ENCODE data around the gene KRT73.
A peak's percentile ranks its signal among the peaks of the same experiment; 100 is the strongest.

Gene KRT73

GRCh38 chr12:52618216-52618615, at the start of gene KRT73:
TSS of gene KRT73 (minus strand) at chr12:52618559. CDS start at chr12:52618524, 35 bp downstream.
- DNase-seq (ENCODE audit: low spot score) = no peak

DNA sequence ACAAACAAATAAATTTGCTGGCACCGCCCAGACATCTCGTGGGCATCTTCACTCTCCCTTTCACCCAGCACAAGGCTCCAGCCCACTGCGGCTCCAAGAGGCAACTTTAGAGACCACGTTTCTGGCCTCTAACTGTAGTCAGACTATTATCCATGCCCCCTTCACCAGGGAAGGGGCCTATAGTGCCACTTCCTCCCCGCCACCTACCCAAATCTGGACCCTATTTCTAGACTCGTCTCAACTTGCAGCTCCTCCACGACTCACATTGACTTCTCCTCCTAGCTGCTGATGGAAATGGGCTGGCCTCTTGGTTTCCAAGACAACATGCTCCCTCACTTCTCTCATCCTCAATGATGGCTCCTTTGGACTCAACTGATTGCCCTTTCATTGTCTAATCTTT, 49.6 kb upstream of the KRT73 start:
- no peak for DNase-seq (ENCODE audit: low spot score)

GRCh38 chr12:52667509-52667908, 49.1 kb upstream of the KRT73 start:
- no peak for DNase-seq (ENCODE audit: low spot score)

- no peak for DNase-seq (ENCODE audit: low spot score)
Observed at GRCh38 chr12:52666471-52666870, 48.1 kb upstream of the KRT73 start.

DNA sequence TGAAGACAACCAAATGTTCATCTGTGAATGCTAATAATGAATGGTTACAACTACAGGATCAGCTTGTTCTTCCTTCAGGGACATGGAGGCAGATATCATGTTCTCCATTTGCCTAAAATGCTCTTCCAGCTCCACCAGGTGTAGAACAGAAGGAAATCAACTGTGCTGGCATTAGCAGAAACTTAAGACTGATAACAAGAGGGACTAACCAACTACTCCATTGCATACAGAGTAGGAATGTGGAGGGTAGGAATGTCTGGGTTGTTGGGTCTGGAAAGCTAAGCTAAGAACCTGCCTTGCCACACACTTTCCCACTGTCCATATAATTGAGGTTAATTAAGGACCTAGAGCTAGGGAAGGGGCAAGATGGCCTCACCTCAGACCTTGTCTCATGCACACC, 45.1 kb upstream of the KRT73 start:
- DNase-seq (ENCODE audit: low spot score) = no peak

GRCh38 chr12:52662918-52663229, 44.5 kb upstream of the KRT73 start:
- DNase-seq (ENCODE audit: low spot score) = no peak

DNA sequence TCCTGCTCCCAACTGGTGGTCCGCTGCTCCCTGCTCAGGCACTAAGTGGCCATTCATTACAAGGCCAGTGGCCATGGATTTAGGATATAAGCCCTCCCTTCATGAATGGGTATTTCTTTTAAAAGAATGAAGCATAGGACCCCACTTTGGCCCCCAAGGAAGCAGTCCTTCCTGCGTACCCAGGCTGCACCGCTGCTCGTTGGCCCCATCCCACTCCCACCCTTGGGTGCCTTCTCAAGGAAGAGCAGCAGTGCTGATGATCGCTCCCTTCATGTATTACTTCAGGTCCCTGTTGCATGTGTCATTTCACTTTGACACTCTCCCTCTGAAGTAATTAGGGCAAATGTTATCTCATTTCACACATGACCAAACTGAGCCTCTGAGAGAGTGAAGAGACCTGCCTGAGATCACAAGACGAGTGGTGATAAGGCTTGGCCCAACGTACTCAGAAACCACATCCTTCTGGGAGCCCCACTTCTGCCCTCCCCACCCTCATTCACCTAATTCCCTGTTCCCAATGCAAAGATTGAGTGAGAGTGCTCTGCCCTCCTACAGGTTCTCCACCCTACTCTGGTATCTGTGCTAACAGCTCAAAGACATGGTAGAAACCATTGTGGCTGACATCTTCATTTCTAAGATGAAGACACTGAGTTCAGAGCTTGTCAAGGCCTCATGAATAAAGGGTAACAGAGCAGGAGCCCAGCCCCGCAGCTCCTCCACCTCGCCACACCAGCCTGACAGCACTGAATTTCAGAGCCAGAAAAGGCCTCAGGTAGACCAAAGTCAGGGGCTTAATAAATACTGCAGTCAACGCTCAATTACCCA, 43.9 kb upstream of the KRT73 start:
- DNase-seq (ENCODE audit: low spot score) = no peak

DNA sequence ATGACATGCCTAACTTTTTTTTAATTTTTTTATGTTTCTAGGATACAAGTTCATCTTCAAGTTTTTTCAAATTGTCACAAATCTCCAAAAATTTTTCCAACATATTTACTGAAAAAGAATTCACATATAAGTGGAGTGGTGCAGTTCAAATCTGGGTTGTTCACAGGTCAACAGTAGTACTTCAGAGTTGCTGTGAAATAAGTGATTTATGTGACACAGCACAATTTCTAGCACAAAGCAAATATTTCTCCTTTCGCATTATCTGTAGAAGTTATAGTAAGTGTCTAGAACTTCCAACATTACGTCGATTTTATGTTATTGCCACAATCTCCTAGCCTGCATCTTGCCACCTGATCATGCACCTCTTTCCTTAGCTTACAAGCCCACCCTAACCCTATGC, 43.3 kb upstream of the KRT73 start:
- no peak for DNase-seq (ENCODE audit: low spot score)

DNA sequence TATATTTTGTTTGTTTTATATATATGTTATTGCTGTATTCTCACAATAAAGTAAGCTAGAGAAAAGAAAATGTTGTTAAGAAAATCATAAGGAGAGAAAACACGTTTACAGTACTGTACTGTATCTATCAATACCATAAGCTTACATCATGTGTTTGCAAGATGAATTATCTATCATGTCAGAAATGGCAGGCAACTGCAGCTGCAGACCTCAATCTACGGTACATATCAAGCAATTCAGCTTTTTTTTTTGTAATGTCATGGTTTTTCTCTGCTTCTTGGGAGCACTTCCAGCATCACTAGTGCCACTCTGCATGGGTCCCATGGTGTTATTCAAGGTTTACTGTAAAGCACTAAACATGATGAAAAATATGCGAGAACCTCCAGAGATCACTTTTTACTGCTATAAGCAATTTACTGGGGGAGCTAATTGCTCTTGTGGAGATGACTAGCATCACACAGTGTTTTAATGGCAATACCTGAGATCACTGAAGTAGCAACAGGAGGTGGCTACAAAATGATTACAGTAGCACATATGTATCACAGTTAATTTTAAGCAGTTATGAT, 42.7 kb upstream of the KRT73 start:
- no peak for DNase-seq (ENCODE audit: low spot score)

DNA sequence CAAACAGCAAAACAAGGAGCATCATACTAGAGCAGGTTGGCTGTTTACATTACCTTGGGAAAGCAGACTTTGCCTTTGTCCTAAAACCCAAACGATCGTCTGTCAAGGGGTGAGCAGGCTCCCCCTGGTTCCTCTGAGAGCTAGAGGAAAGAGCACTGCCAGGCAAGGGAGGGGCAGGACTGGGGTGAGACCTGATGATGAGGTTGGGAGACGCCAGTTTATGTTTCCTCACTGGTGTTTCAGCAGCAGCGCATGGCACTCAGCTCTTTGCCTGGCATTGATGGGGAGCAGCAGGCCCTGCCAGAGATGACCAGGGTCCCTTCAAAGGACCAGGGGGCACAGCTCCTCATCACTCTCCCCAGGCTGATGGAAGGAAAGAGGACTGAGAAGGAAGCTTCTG, 41.6 kb upstream of the KRT73 start:
- no peak for DNase-seq (ENCODE audit: low spot score)

GRCh38 chr12:52659395-52659794, 41.0 kb upstream of the KRT73 start:
- DNase-seq (ENCODE audit: low spot score) = no peak

- no peak for DNase-seq (ENCODE audit: low spot score)
Observed at GRCh38 chr12:52658196-52658595, 39.8 kb upstream of the KRT73 start.

DNA sequence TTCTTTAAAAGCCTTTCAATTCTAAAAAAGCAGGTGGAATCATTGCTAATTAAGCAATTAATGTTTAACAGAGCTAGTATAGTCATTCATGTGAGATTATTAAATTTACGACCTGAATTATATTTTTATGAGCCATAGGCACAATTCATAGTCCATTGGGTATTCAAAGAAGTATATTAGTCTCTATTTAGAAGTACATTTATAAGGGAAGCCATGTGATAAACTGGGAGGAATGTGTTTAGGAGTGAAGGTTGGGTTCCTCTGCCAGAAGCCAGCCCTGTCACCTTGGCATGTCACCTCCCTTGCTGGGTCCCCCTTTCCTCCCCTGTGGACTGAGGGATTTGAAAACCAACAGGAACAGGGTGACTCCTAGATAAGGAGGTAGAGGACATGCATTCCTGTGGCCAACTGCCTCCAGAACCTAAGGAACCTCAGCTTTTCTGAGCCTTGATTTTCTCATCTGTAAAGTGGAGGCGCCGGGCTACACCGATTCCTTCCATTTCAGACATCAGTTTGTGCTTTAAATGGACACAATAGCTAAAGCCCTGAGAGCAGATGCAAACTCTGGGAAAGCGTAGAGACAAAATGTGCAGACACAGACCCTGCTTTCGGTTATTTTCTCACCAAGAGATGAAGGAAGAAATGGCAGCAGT, 39.0 kb upstream of the KRT73 start:
- DNase-seq (ENCODE audit: low spot score) = no peak

GRCh38 chr12:52656616-52657015, 38.3 kb upstream of the KRT73 start:
- DNase-seq (ENCODE audit: low spot score) = no peak

DNA sequence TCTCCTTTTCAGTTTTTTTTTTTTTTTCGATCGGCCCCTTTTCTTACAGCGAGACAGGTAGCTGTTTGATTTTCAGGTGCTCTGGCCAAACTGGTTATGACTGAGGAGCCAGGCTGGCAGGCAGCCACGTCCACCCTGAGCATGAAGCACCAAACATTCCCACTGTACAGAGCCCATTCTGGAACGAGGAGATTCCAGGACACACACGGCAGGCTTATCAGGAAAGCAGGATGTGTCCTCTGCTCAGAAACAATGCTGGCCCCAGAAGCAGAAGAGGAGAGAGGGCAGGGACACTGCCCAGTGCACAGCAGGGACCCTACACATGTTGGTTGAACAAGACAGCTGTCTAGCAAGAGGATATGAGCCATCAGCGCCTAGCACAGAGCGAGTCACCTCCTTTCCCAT, 37.4 kb upstream of the KRT73 start:
- DNase-seq (ENCODE audit: low spot score) = no peak

- DNase-seq (ENCODE audit: low spot score) = no peak
Observed at GRCh38 chr12:52655251-52655650, 36.9 kb upstream of the KRT73 start.

DNA sequence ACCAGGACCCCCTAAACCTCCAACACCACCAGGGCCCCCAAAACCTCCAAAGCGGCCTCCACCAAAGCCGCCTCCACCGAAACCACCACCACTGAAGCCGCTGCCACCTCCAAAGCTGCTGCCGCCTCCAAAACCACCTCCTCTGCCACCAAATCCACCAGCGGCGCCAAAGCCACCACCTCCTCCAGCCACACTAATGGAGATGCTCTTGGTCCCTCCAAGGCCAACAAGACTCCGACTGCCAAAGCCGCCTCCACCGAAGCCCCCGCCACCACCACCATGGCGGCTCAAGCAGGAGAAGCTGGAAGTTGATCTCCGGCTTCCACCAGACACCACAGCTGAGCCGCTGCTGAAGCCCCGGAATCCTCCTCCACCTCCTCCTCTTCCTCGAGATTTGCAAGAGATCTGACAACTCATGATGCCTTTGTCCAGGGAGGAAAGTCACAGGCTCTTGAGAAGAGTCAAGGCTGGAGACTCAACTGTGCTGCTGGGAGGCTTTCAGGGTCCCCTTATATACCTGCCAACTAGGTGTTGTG, 33.4 kb upstream of the KRT73 start, which contains the start of gene KRT2:
KRT2 (minus strand) TSS at position 486 of the 536 bp plus-strand sequence; CDS start at position 417, 69 bp downstream.
- no peak for DNase-seq (ENCODE audit: low spot score)

GRCh38 chr12:52650520-52651081, 32.2 kb upstream of the KRT73 start:
- DNase-seq (ENCODE audit: low spot score) = peak; percentile 25

GRCh38 chr12:52649066-52649465, 30.7 kb upstream of the KRT73 start:
- no peak for DNase-seq (ENCODE audit: low spot score)

DNA sequence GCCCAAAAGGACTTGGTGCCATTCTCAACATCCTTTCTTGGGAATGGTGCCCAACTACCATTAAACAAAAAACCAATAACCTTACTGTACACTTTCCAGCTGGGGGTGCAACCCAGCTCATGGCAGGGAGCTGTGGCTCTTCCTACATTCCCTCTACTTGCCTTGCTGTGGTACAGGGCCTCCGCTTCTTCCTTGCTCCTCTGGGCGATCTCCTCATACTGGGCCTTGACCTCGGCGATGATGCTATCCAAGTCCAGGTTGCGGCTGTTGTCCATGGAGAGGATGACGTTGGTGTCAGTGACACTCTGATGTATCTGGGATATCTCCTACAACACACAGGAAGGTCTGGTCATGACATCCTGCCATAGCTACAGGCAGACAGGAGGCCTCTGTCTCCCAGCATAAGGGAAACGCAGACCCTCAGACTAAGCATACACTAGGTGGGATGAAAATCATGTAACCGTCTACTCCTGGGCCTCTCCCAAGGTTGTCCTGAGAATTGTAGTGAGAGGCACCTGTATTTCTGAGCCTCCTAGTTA, 29.7 kb upstream of the KRT73 start:
- no peak for DNase-seq (ENCODE audit: low spot score)

DNA sequence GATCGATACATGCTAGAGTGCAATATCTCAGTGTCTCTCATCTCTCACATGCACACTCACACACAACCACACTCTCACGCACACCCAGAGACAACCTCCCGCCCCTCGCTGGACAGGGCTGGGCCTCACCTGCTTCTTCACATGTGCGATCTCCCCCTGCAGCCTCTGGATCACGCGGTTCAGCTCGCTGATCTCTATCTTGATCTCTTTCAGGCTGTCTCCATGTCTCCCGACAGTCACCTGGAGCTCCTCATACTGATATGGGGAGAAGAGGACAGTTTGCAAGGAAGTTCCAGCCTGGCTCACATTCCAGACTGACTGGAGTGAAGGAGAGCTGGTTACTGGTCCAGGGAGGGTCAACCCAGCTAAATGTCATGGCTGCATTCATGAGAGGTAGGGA, 29.2 kb upstream of the KRT73 start:
- DNase-seq (ENCODE audit: low spot score) = no peak

DNA sequence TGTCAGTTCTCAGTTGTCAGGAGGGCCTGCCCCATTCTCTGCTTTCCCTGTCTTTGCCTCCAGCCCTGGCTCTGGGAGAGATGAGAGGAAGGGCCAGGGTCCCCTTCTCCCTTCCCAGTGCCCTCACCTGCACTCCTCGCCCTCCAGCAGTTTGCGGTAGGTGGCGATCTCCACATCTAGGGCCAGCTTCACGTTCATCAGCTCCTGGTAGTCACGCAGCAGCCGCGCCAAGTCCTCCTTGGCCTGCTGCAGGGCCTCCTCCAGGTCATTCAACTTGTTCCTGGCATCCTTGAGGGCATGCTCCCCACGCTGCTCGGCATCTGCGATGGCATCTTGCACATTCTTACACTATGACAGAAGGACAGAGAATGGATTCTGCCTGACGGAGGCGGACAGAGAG, 28.3 kb upstream of the KRT73 start:
- no peak for DNase-seq (ENCODE audit: low spot score)

- no peak for DNase-seq (ENCODE audit: low spot score)
Observed at GRCh38 chr12:52645982-52646381, 27.6 kb upstream of the KRT73 start.

Measured in AG20443 (cell line).